Effector CD4-positive, alpha-beta T cell (primary cell): Measurements from ENCODE around the gene ENDOU.
"Not testable (repeated sequence)": the region's sequence is repeated elsewhere in the genome, so short reads cannot be mapped to it uniquely, and the experiment has no call there.

ENCODE experiments used
- DNase-seq: peaks from one replicate; pipeline ENCODE4 v3.0.0-alpha.2; 2020

The ENDOU gene

DNA sequence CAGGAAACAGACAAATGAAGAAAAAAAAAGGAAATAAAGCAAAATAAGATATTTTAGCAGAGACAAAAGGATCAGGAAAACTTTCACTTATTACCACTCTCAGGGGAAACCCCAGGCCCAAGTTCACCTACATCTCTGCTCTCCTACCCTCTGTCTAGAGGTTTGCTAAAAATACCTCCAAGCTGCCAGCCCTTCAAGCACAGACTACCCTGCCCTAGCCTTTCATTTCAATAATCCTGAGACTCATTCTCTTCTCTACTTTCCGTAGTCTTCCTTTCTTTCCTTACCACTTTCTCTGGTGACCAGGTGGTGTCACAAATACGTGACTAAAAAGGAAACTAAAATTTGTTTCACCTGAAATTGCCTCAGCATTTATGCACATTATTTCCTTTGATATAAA lies 53.2 kb downstream of the ENDOU start:
- no peak for DNase-seq

DNA sequence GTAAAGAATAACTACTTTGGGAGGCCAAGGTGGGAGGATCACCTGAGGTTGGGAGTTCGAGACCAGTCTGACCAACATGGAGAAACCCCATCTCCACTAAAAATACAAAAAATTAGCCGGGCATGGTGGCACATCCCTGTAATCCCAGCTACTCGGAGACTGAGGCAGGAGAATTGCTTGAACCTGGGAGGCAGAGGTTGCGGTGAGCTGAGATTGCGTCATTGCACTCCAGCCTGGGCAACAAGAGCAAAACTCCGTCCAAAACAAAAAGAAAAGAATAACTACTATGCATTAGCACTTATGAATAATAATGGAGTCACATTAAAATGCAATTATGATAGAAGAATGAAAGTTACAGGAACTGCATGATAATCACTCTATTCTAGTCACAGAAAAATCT lies 57.4 kb downstream of the ENDOU start:
- DNase-seq = not testable (repeated sequence)
